Mucosa of stomach (tissue), 1 donor: ENCODE results near the gene LRRC15.

ENCODE experiments used
- H3K27me3 ChIP-seq: one replicate; pipeline ENCODE4 v1.7.0; 2013; ENCODE audit warnings: mild to moderate bottlenecking, low read length; ENCODE audit not compliant: control insufficient read depth, insufficient read depth
- H3K36me3 ChIP-seq: one replicate; pipeline ENCODE4 v1.7.0; 2013; ENCODE audit warnings: low read length; ENCODE audit not compliant: control insufficient read depth, insufficient read depth
- H3K4me1 ChIP-seq: one replicate; pipeline ENCODE4 v1.7.0; 2013; ENCODE audit warnings: mild to moderate bottlenecking, low read length; ENCODE audit not compliant: control insufficient read depth, insufficient read depth
- H3K4me3 ChIP-seq: one replicate; pipeline ENCODE4 v1.7.0; 2013; ENCODE audit warnings: low read length
- H3K9ac ChIP-seq: one replicate; pipeline ENCODE4 v1.7.0; 2013; ENCODE audit warnings: mild to moderate bottlenecking, low read length, moderate library complexity
- H3K9me3 ChIP-seq: one replicate; pipeline ENCODE4 v1.7.0; 2013; ENCODE audit warnings: mild to moderate bottlenecking, low read length, moderate library complexity; ENCODE audit not compliant: control insufficient read depth
- donor health status: Pancreatic carcinoma.

The LRRC15 gene

DNA sequence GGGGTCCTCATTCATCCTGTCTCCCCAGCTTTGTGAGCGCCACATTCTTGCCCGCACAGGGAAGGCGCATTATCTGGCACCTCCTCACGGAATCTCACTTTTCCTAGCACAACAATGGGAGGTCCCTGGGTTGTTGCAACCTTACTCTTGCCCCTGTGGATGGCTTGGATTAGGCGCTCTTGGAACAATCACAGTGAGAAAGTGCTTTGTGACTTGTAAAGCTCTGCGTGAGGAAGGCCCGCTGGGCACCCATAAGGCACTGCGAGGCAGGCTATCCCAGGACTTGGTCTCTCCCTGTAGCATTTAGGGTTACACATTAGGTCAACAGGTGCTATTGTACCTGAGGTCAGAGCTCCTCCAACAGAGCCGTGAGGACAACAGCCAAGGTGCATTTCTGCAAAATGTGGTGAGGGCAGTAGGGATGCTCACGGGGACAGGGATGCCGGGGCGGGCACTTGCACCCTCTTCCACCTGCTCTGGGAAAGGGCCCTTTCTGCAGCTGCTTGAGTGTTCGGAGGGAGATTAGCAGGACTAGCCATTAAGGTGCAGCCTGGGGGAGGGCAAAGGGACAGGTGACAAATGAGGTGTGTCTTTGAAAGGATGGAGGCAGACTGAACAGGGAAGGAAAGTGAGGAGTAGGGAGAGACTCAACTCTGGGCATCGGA is 13.9 kb upstream of the LRRC15 start:
- H3K4me1 ChIP-seq: peaks cover 3% of the 10 kb centered on the region
- peaks cover 7% of the 10 kb centered on the region for H3K27me3 ChIP-seq
- H3K9me3 ChIP-seq: no peaks in the 10 kb centered on the region
- H3K36me3 ChIP-seq: no peaks in the 10 kb centered on the region
- H3K4me3 ChIP-seq: no peak overlapping the region
- no peak overlapping the region for H3K9ac ChIP-seq

DNA sequence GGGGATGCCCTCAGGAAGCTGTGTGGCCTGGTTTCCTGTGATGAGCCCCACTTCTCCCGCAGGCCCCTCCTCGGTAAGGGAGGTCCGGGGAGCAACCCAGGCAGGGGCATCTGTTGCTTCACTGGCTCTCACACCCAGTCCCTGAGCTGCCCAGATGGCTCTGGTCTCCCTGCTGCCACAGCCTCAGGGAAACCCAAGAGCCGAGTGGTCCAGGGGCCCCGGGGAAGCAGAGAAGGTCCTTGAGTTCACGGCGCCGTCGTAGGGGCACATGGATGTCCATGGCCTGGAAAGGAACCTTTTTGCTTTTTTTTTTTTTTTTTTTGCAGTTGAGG is 13.3 kb upstream of the LRRC15 start:
- Histone ChIP-seq H3K4me3 (no peak overlapping the region), H3K9ac (no peak overlapping the region), H3K36me3 (no peaks in the 10 kb centered on the region), H3K4me1 (peaks cover 3% of the 10 kb centered on the region), H3K27me3 (peaks cover 7% of the 10 kb centered on the region), H3K9me3 (no peaks in the 10 kb centered on the region)

GRCh38 chr3:194382196-194382891 is 12.8 kb upstream of the LRRC15 start:
- H3K36me3 ChIP-seq: no peaks in the 10 kb centered on the region
- H3K9ac ChIP-seq: no peak overlapping the region
- peaks cover 3% of the 10 kb centered on the region for H3K4me1 ChIP-seq
- no peaks in the 10 kb centered on the region for H3K9me3 ChIP-seq
- H3K27me3 ChIP-seq: peaks cover 7% of the 10 kb centered on the region
- H3K4me3 ChIP-seq: no peak overlapping the region

DNA sequence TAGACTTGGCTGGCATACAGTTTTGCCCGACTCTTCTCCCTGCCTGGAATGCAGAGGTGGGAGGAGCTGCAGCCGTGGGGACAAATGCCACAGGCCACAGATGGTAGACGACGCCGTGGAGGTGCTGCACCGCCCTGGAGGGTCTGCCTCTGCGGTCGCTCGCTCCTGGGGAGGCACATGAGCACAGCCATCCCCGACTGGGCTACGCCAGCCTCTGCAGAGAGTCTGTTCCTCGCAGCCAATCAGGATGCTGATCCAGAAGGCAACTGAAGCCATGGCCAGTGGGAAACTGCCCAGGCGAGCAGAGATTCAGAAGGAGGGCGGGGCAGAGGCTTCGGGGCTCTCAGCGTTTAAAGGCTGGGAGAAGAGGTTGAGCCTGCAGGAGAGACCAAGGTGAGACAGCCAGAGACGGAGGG is 11.9 kb upstream of the LRRC15 start:
- Histone ChIP-seq H3K9ac (no peak overlapping the region), H3K9me3 (no peaks in the 10 kb centered on the region), H3K36me3 (no peaks in the 10 kb centered on the region), H3K4me1 (peaks cover 3% of the 10 kb centered on the region), H3K4me3 (no peak overlapping the region), H3K27me3 (peaks cover 7% of the 10 kb centered on the region)

DNA sequence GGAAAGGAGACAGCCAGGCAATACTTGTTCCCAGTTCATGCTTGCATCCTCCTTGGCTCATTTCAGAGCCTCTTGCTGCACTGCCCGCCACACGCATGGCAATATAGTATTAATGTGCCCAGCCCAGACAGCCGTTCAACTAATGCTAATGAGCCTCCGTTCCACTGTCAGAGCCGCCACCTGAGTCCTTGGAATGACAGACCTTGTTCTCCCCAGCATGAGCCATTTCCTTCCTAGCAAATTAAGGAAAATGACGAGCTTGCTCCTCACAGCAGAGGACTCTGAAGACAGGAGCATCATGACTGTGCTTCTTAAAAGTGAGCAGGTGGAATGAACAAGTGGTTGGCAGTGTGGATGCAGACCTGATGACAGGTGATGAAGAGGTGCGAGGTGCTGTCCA is 10.8 kb upstream of the LRRC15 start:
- Histone ChIP-seq H3K9ac (no peak overlapping the region), H3K4me3 (no peak overlapping the region), H3K4me1 (peaks cover 3% of the 10 kb centered on the region), H3K9me3 (no peaks in the 10 kb centered on the region), H3K36me3 (no peaks in the 10 kb centered on the region), H3K27me3 (peaks cover 7% of the 10 kb centered on the region)

DNA sequence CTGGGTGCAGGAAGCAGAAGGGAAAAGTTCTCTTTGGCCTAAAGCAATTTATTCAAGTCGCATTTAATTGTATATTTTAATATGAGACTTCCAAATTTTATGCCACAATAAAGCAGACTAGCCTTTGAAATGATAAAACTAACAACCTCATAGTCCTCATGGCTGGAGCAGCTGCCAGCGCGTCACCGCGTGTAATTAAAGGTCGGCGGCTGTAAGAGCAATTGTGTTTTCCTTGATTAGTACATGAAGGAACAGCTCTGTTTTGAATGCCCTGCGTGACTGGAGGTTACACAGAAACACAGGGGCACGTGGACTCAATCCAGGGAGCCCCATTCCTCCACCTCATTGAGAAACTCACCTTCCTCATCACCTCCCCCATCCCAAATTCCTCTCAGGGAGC is 10.1 kb upstream of the LRRC15 start:
- H3K36me3 ChIP-seq: no peaks in the 10 kb centered on the region
- no peak overlapping the region for H3K4me3 ChIP-seq
- H3K9ac ChIP-seq: no peak overlapping the region
- H3K27me3 ChIP-seq: peaks cover 7% of the 10 kb centered on the region
- H3K4me1 ChIP-seq: peaks cover 3% of the 10 kb centered on the region
- H3K9me3 ChIP-seq: no peaks in the 10 kb centered on the region

GRCh38 chr3:194379231-194379630 is 9.7 kb upstream of the LRRC15 start:
- Histone ChIP-seq H3K4me3 (no peak overlapping the region), H3K9ac (no peak overlapping the region), H3K9me3 (no peaks in the 10 kb centered on the region), H3K4me1 (peaks cover 3% of the 10 kb centered on the region), H3K27me3 (peaks cover 5% of the 10 kb centered on the region), H3K36me3 (no peaks in the 10 kb centered on the region)

DNA sequence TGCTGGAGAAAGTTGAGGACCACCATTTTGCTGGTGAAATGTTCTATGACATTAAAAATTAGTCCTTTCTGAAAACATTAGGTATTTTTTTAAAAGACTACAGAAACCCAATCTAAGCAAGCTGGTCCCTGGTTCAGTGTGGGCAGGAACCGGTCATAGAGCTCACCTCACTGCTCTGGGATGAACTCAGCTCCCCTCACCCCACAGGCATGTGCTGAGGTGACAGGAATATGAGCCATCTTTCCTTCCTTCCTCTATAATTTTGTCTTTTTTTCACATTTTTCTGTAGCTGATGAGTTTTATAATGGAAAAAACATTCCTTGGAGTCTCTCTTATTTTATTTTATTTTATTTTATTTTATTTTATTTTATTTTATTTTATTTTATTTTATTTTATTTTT is 8.2 kb upstream of the LRRC15 start:
- Histone ChIP-seq H3K9me3 (no peaks in the 10 kb centered on the region), H3K9ac (no peak overlapping the region), H3K27me3 (peaks cover 4% of the 10 kb centered on the region), H3K36me3 (no peaks in the 10 kb centered on the region), H3K4me1 (peaks cover 3% of the 10 kb centered on the region), H3K4me3 (no peak overlapping the region)

DNA sequence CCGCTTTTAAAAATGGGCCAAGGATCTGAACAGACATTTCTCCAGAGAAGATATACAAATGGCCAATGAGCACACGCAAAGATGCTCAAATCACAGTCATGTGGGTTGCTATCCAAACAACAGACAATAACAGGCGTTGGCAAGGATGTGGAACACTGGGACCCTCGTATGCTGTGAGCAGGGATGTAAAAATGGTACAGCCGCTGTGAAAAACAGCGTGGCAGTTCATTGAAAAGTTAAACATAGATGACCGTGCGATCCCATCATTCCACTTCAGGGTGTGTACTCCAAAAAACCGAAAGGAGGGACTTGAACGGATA is 6.7 kb upstream of the LRRC15 start:
- Histone ChIP-seq H3K4me1 (no peaks in the 10 kb centered on the region), H3K9ac (no peak overlapping the region), H3K27me3 (peaks cover 4% of the 10 kb centered on the region), H3K9me3 (no peaks in the 10 kb centered on the region), H3K4me3 (no peak overlapping the region), H3K36me3 (no peaks in the 10 kb centered on the region)

- Histone ChIP-seq H3K4me1 (no peaks in the 10 kb centered on the region), H3K9ac (no peak overlapping the region), H3K9me3 (no peaks in the 10 kb centered on the region), H3K36me3 (no peaks in the 10 kb centered on the region), H3K27me3 (peaks cover 4% of the 10 kb centered on the region), H3K4me3 (no peak overlapping the region)
Observed at GRCh38 chr3:194375473-194376240, 6.1 kb upstream of the LRRC15 start.

- H3K36me3 ChIP-seq: no peaks in the 10 kb centered on the region
- no peaks in the 10 kb centered on the region for H3K9me3 ChIP-seq
- H3K9ac ChIP-seq: no peak overlapping the region
- H3K27me3 ChIP-seq: peaks cover 9% of the 10 kb centered on the region
- H3K4me1 ChIP-seq: no peaks in the 10 kb centered on the region
- H3K4me3 ChIP-seq: no peak overlapping the region
Observed at GRCh38 chr3:194374935-194375334, 5.4 kb upstream of the LRRC15 start.

- Histone ChIP-seq H3K27me3 (peaks cover 14% of the 10 kb centered on the region), H3K36me3 (no peaks in the 10 kb centered on the region), H3K4me3 (no peak overlapping the region), H3K9ac (no peak overlapping the region), H3K9me3 (no peaks in the 10 kb centered on the region), H3K4me1 (no peaks in the 10 kb centered on the region)
Observed at GRCh38 chr3:194373899-194374298, 4.4 kb upstream of the LRRC15 start.
